GM23338 (cell line): ENCODE measurements around the gene PPL. TPM values are rescaled to one million over a fixed set of nuclear protein-coding genes. Genes with fewer than 3 reads are reported as not detected.

Experiments
- ATAC-seq: fragments of 200-7000 bp; cut with Tn5 transposase; 3 replicates; pipeline ENCODE4 v1.9.1; 2020
- DNase-seq: peaks from one replicate; pipeline ENCODE4 v3.0.0-alpha.2; 2015; ENCODE audit warnings: low spot score
- H2AFZ ChIP-seq: fragments of 200-600 bp; sonication (generic); 2 replicates; pipeline ENCODE4 v1.8.0; 2016; ENCODE audit warnings: antibody characterized with exemption, mild to moderate bottlenecking, moderate library complexity
- H3F3A ChIP-seq: fragments of 200-600 bp; sonication (generic); replicated peaks from 2 replicates; pipeline ENCODE4 v1.8.0; 2017; ENCODE audit warnings: antibody characterized with exemption, mixed run types, low read depth
- H3K27ac ChIP-seq: fragments of 200-600 bp; sonication (generic); 2 replicates; pipeline ENCODE4 v1.6.1; 2016; ENCODE audit warnings: low read depth
- H3K27me3 ChIP-seq: fragments of 200-600 bp; sonication (generic); 2 replicates; pipeline ENCODE4 v1.8.0; 2016; ENCODE audit warnings: mild to moderate bottlenecking, mixed run types, moderate library complexity; ENCODE audit not compliant: insufficient read depth
- H3K36me3 ChIP-seq: fragments of 200-600 bp; sonication (generic); 2 replicates; pipeline ENCODE4 v1.8.0; 2016; ENCODE audit warnings: mild to moderate bottlenecking; ENCODE audit not compliant: insufficient read depth
- H3K4me1 ChIP-seq: fragments of 200-600 bp; sonication (generic); 2 replicates; pipeline ENCODE4 v1.8.0; 2016; ENCODE audit warnings: mild to moderate bottlenecking, moderate library complexity; ENCODE audit not compliant: insufficient read depth
- H3K4me2 ChIP-seq: fragments of 200-600 bp; sonication (generic); 2 replicates; pipeline ENCODE4 v1.7.1; 2017; ENCODE audit warnings: mixed run types
- H3K4me3 ChIP-seq: fragments of 200-600 bp; sonication (generic); 2 replicates; pipeline ENCODE4 v1.6.1; 2016; ENCODE audit warnings: mixed run types
- H3K79me2 ChIP-seq: fragments of 200-600 bp; sonication (generic); replicated peaks from 2 replicates; pipeline ENCODE4 v1.8.0; 2017; ENCODE audit warnings: mild to moderate bottlenecking; ENCODE audit not compliant: insufficient read depth
- H3K9me2 ChIP-seq: fragments of 200-600 bp; sonication (generic); 2 replicates; pipeline ENCODE4 v1.8.0; 2017; ENCODE audit not compliant: insufficient read depth
- H4K20me1 ChIP-seq: fragments of 200-600 bp; sonication (generic); replicated peaks from 2 replicates; pipeline ENCODE4 v1.8.0; 2017; ENCODE audit warnings: mild to moderate bottlenecking; ENCODE audit not compliant: insufficient read depth
- H3K27ac Mint-ChIP-seq: 2 replicates; pipeline ENCODE4 v1.8.0; 2020; ENCODE audit warnings: inconsistent platforms, mild to moderate bottlenecking, moderate library complexity, mixed read lengths
- H3K27me3 Mint-ChIP-seq: 3 replicates; pipeline ENCODE4 v1.8.0; 2022; ENCODE audit warnings: low read depth, mild to moderate bottlenecking, moderate library complexity, mixed read lengths, inconsistent platforms; ENCODE audit not compliant: insufficient read depth, poor library complexity
- H3K36me3 Mint-ChIP-seq: 3 replicates; pipeline ENCODE4 v1.8.0; 2021; ENCODE audit warnings: low read depth, mild to moderate bottlenecking, inconsistent platforms, moderate library complexity, mixed read lengths
- H3K4me1 Mint-ChIP-seq: 3 replicates; pipeline ENCODE4 v1.8.0; 2020; ENCODE audit warnings: mild to moderate bottlenecking, inconsistent platforms, mixed read lengths
- H3K4me3 Mint-ChIP-seq: 3 replicates; pipeline ENCODE4 v1.8.0; 2021; ENCODE audit warnings: moderate library complexity, mild to moderate bottlenecking, inconsistent platforms, mixed read lengths
- H3K9me3 Mint-ChIP-seq: 3 replicates; pipeline ENCODE4 v1.8.0; 2020; ENCODE audit warnings: moderate library complexity, mild to moderate bottlenecking, inconsistent platforms, mixed read lengths
- CREB1 ChIP-seq: fragments of 250-450 bp; sonication (Bioruptor Pico); IDR thresholded peaks from 2 replicates; pipeline ENCODE4 v1.5.0; 2020; ENCODE audit warnings: low read depth, mild to moderate bottlenecking, moderate library complexity
- ETS1 ChIP-seq: IDR thresholded peaks from 2 replicates; pipeline ENCODE4 v1.6.1; 2016; ENCODE audit warnings: antibody characterized with exemption
- NANOG ChIP-seq: IDR thresholded peaks from 2 replicates; pipeline ENCODE4 v1.6.1; 2016; ENCODE audit warnings: antibody characterized with exemption, borderline replicate concordance
- POLR2AphosphoS5 ChIP-seq: IDR thresholded peaks from 2 replicates; pipeline ENCODE4 v1.6.1; 2016; ENCODE audit warnings: antibody characterized with exemption, low read depth
- REST ChIP-seq: IDR thresholded peaks from one replicate; pipeline ENCODE4 v1.6.1; 2018; ENCODE audit warnings: antibody characterized with exemption; ENCODE audit not compliant: unreplicated experiment
- ZNF114 ChIP-seq: fragments of 250-450 bp; sonication (Bioruptor Pico); IDR thresholded peaks from 2 replicates; pipeline ENCODE4 v1.5.0; 2020; ENCODE audit warnings: mild to moderate bottlenecking, moderate library complexity
- ZNF331 ChIP-seq: fragments of 250-450 bp; sonication (Bioruptor Pico); IDR thresholded peaks from 2 replicates; pipeline ENCODE4 v1.5.0; 2020; ENCODE audit warnings: low read depth, mild to moderate bottlenecking, moderate library complexity
- ZNF462 ChIP-seq: fragments of 250-450 bp; sonication (Bioruptor Pico); IDR thresholded peaks from 2 replicates; pipeline ENCODE4 v1.5.0; 2020; ENCODE audit warnings: mild to moderate bottlenecking, moderate library complexity
- polyA plus RNA-seq: library from polyadenylated mRNA; unstranded; fragments of >200 nt; fragmentation: Nextera tagmentation; extraction: Ambion mirVana; gene quantifications from 2 replicates; pipeline ENCODE4 v1.2.1, GENCODE V29; 2016
- total RNA-seq: library from RNA; depleted of rRNA; stranded (reverse); fragments of >200 nt; shearing (Covaris generic); gene quantifications from 2 replicates; pipeline ENCODE4 v1.2.3, GENCODE V29; 2014
- TF ChIP-seq, protein P1 (sequence below), 2 experiments: fragments of 200-600 bp in 1 of 2; sonication (generic) in 1 of 2; conservative IDR thresholded peaks; 2 replicates each; pipeline versions ENCODE4 v1.5.1 to v1.6.1; 2016 to 2017; ENCODE audit warnings: antibody characterized with exemption in 2 of 2, low read depth in 2 of 2, mild to moderate bottlenecking in 2 of 2, moderate library complexity in 1 of 2

PPL gene
- total and polyA plus RNA-seq, 2 experiments from 2014 or later: 10.6 to 31.7 TPM

DNA sequence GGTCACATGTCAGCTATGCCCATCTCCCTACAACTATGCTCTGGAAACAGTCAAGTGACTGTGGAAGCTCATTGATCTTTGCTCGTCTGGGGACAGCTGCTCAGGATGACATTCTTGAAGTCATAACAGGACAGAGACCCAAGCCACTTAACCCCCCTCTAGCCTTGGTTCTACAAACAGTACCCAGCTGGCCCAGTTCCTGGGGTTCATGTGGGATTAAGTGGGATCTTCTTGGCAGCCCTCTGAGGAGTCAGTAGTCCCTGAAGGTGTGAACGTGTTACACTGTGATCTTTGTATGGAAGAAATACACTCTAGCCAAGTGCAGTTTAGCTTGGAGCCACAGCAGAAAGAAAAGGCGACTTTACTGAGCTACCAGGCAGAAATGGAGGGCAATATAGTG lies 63.9 kb downstream of the PPL start (continued):
- TF ChIP-seq ZNF462 (CRISPR knock-in tag): no peak
- no peak for TF ChIP-seq ZNF331 (CRISPR knock-in tag)
- TF ChIP-seq NANOG: no peak
- no peak for TF ChIP-seq CREB1 (CRISPR knock-in tag)
- TF ChIP-seq ZNF114: no peak
- no peak for TF ChIP-seq POLR2AphosphoS5
- no peak for TF ChIP-seq ETS1

DNA sequence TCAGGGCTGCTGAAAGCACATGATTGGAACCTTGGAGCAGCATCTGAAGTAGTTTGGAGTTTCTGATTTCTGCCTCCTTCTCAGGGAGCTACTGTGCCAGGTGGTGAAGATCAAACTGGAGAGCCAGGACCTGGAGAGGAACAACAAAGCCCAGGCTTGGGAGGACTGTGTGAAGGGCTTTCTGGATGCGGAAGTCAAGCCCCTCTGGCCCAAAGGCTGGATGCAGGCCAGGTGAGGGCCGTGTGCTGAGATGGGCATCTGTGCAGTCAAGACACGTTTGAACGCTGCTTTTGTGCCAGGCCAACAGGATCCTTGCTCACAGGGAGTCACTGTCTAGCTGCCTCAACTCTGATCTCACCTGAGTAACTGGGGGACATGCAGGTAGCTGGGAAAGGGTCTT lies 65.9 kb downstream of the PPL start:
- Histone ChIP-seq H3K36me3 (peaks cover 25% of the 10 kb centered on the region), H3K4me1 (no peaks in the 10 kb centered on the region), H3K27me3 (no peaks in the 10 kb centered on the region), H3F3A (no peaks in the 10 kb centered on the region), H3K79me2 (peaks cover 34% of the 10 kb centered on the region), H3K4me3 (no peak overlapping the region), H3K4me2 (no peak overlapping the region), H3K27ac (no peak overlapping the region), H3K9me2 (no peaks in the 10 kb centered on the region), H2AFZ (no peak overlapping the region), H4K20me1 (peaks cover 39% of the 10 kb centered on the region)
- H3K36me3 Mint-ChIP-seq: peaks cover 59% of the 10 kb centered on the region
- TF ChIP-seq NANOG (no peak), REST (no peak)
- TF ChIP-seq, protein P1, sequence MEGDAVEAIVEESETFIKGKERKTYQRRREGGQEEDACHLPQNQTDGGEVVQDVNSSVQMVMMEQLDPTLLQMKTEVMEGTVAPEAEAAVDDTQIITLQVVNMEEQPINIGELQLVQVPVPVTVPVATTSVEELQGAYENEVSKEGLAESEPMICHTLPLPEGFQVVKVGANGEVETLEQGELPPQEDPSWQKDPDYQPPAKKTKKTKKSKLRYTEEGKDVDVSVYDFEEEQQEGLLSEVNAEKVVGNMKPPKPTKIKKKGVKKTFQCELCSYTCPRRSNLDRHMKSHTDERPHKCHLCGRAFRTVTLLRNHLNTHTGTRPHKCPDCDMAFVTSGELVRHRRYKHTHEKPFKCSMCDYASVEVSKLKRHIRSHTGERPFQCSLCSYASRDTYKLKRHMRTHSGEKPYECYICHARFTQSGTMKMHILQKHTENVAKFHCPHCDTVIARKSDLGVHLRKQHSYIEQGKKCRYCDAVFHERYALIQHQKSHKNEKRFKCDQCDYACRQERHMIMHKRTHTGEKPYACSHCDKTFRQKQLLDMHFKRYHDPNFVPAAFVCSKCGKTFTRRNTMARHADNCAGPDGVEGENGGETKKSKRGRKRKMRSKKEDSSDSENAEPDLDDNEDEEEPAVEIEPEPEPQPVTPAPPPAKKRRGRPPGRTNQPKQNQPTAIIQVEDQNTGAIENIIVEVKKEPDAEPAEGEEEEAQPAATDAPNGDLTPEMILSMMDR (conservative IDR thresholded peaks at IDR 0.05; ENCODE audit: low read depth in 2 of 2): no peak
- no peaks in the 10 kb centered on the region for H3K4me1 Mint-ChIP-seq
- DNase-seq (no peak), ATAC-seq (no peak)
- H3K27me3 Mint-ChIP-seq: peaks cover 8% of the 10 kb centered on the region
- H3K4me3 Mint-ChIP-seq: no peak overlapping the region
- no peak overlapping the region for H3K27ac Mint-ChIP-seq
- H3K9me3 Mint-ChIP-seq: no peaks in the 10 kb centered on the region
